OCI-LY7 (cell line): ENCODE data around the gene RNF133. TPM values are rescaled to one million over a fixed set of nuclear protein-coding genes. Genes with fewer than 3 reads are reported as not detected.

Experiments
- BruUV-seq: library from RNA; stranded (reverse); fragments of 400-500 nt; replicated peaks from 2 replicates; lab custom pipeline; 2021; lab: Mats Ljungman, UMichigan
- CTCF ChIA-PET: fragments of 300-600 bp; sonication (Branson Sonifier 250); formaldehyde crosslinking; loops from one replicate; lab custom pipeline; 2022; ENCODE audit warnings: antibody characterized with exemption; ENCODE audit not compliant: unreplicated experiment; lab: Charles Lee
- POLR2A ChIA-PET: fragments of 300-600 bp; sonication (Branson Sonifier 250); formaldehyde crosslinking; loops from one replicate; lab custom pipeline; 2022; ENCODE audit warnings: antibody characterized with exemption; lab: Charles Lee
- DNase-seq: peaks from one replicate; pipeline ENCODE4 v3.0.0-alpha.2; 2015; ENCODE audit warnings: low spot score
- H2AFZ ChIP-seq: fragments of 200-600 bp; sonication (generic), shearing (Covaris generic); 2 replicates; pipeline ENCODE4 v1.6.1; 2014; ENCODE audit warnings: mild to moderate bottlenecking, antibody characterized with exemption, low read length, moderate library complexity
- H3K27ac ChIP-seq: fragments of 200-600 bp; sonication (generic); 2 replicates; pipeline ENCODE4 v1.5.1; 2014; ENCODE audit warnings: mixed run types, low read depth, mild to moderate bottlenecking, moderate library complexity, low read length, inconsistent platforms; ENCODE audit not compliant: poor library complexity, severe bottlenecking
- H3K36me3 ChIP-seq: fragments of 200-600 bp; sonication (generic); 2 replicates; pipeline ENCODE4 v1.6.1; 2014; ENCODE audit warnings: mild to moderate bottlenecking, antibody characterized with exemption, low read length, moderate library complexity, mixed read lengths; ENCODE audit not compliant: insufficient read depth
- H3K4me1 ChIP-seq: fragments of 200-600 bp; sonication (generic); 2 replicates; pipeline ENCODE4 v1.5.1; 2014; ENCODE audit warnings: mild to moderate bottlenecking, low read length; ENCODE audit not compliant: insufficient read depth, poor library complexity, severe bottlenecking
- H3K4me2 ChIP-seq: fragments of 200-600 bp; sonication (generic); 2 replicates; pipeline ENCODE4 v1.6.1; 2014; ENCODE audit warnings: mild to moderate bottlenecking, low read length
- H3K4me3 ChIP-seq: fragments of 200-600 bp; sonication (generic); 2 replicates; pipeline ENCODE4 v1.5.1; 2014; ENCODE audit warnings: mild to moderate bottlenecking, low read depth, low read length; ENCODE audit not compliant: poor library complexity, severe bottlenecking
- H3K79me2 ChIP-seq: fragments of 200-600 bp; sonication (generic); 2 replicates; pipeline ENCODE4 v1.6.1; 2016; ENCODE audit warnings: low read depth, mild to moderate bottlenecking, low read length, moderate library complexity, mixed read lengths; ENCODE audit not compliant: insufficient read depth
- H3K9me2 ChIP-seq: fragments of 200-600 bp; sonication (generic); 2 replicates; pipeline ENCODE4 v1.6.1; 2016; ENCODE audit warnings: mild to moderate bottlenecking, low read length, mixed read lengths; ENCODE audit not compliant: insufficient read depth
- H3K9me3 ChIP-seq: fragments of 200-600 bp; sonication (generic); 2 replicates; pipeline ENCODE4 v1.6.1; 2014; ENCODE audit warnings: mild to moderate bottlenecking, mixed run types, low read length, mixed read lengths
- H4K20me1 ChIP-seq: fragments of 200-600 bp; sonication (generic); 2 replicates; pipeline ENCODE4 v1.6.1; 2014; ENCODE audit warnings: mild to moderate bottlenecking, antibody characterized with exemption, low read length, moderate library complexity, mixed read lengths; ENCODE audit not compliant: insufficient read depth
- CTCF ChIP-seq: fragments of 200-600 bp; sonication (generic); conservative IDR thresholded peaks from 2 replicates; pipeline ENCODE4 v1.5.1; 2014; ENCODE audit warnings: mild to moderate bottlenecking, antibody characterized with exemption, low read length, moderate library complexity, mixed read lengths
- EZH2phosphoT487 ChIP-seq: fragments of 200-600 bp; sonication (generic); IDR thresholded peaks from 2 replicates; pipeline ENCODE4 v1.6.1; 2018; ENCODE audit warnings: low read depth, borderline replicate concordance, mild to moderate bottlenecking, mixed run types, antibody characterized with exemption, low read length, moderate library complexity, mixed read lengths
- intact Hi-C: fragments of 100-400 bp; cut with micrococcal nuclease; formaldehyde crosslinking; loops from one replicate; pipeline ENCODE4 v1.10.0; 2022; ENCODE audit not compliant: unreplicated experiment
- total RNA-seq, 2 experiments: library from RNA; depleted of rRNA in 1 of 2; stranded (reverse); fragments of >200 nt in 1 of 2; shearing (Covaris generic) in 1 of 2; gene quantifications; 2 replicates each; pipeline ENCODE4 v1.2.3, GENCODE V29; 2014 to 2022

RNF133 gene
- total RNA-seq, 2 experiments from 2014 or later: not detected

- H3K27ac ChIP-seq: no peak overlapping the region
- DNase-seq: no peak
- BruUV-seq: no TSS peak
Measured at GRCh38 chr7:122706836-122707235, 7.9 kb upstream of the RNF133 start.

GRCh38 chr7:122702872-122703510 is 4.1 kb upstream of the RNF133 start, which contains the start of gene RNF148:
RNF148 (minus strand) TSS chr7:122702922; CDS start chr7:122702750, 172 bp downstream.
- TF ChIP-seq CTCF (no peak), EZH2phosphoT487 (no peak)
- Histone ChIP-seq H3K9me2 (no peaks in the 10 kb centered on the region), H4K20me1 (no peaks in the 10 kb centered on the region), H3K36me3 (no peaks in the 10 kb centered on the region), H3K4me1 (no peaks in the 10 kb centered on the region), H3K79me2 (no peaks in the 10 kb centered on the region), H3K4me2 (no peak within 1 kb of the TSS), H2AFZ (no peak within 1 kb of the TSS), H3K4me3 (no peak within 1 kb of the TSS), H3K9me3 (no peaks in the 10 kb centered on the region), H3K27ac (no peak within 1 kb of the TSS)
- ChIA-PET POLR2A (interaction anchor here (0.6 kb wide), 1 partner anchor 37 kb away, joined by 3 read pairs; no protein-coding TSS in a partner anchor), CTCF (no interaction called here)
- no TSS peak for BruUV-seq
- DNase-seq: no peak
- intact Hi-C loops: no loop called here

More at GRCh38 chr7:122706836-122707235, 7.9 kb upstream of the RNF133 start:
- no peaks in the 10 kb centered on the region for H4K20me1 ChIP-seq
- H3K36me3 ChIP-seq: no peaks in the 10 kb centered on the region
- no peaks in the 10 kb centered on the region for H3K79me2 ChIP-seq
- H3K9me2 ChIP-seq: no peaks in the 10 kb centered on the region
- H3K9me3 ChIP-seq: no peaks in the 10 kb centered on the region
- no peaks in the 10 kb centered on the region for H3K4me1 ChIP-seq
- intact Hi-C loops: no loop called here
- no peak overlapping the region for H3K4me3 ChIP-seq
- no peak overlapping the region for H3K4me2 ChIP-seq
- no peak for TF ChIP-seq CTCF
- no peak for TF ChIP-seq EZH2phosphoT487
- ChIA-PET CTCF (no interaction called here), POLR2A (interaction anchor here (0.6 kb wide), 1 partner anchor 8 kb away, joined by 3 read pairs; no protein-coding TSS in a partner anchor)
- H2AFZ ChIP-seq: no peak overlapping the region

- no peak overlapping the region for H3K4me2 ChIP-seq
- no peaks in the 10 kb centered on the region for H3K9me2 ChIP-seq
- peaks cover 6% of the 10 kb centered on the region; the same call in 1 of the 2 replicates for H3K9me3 ChIP-seq
- H3K4me3 ChIP-seq: no peak overlapping the region
- no peaks in the 10 kb centered on the region for H3K4me1 ChIP-seq
- no peaks in the 10 kb centered on the region for H3K36me3 ChIP-seq
- no peak for DNase-seq
- POLR2A ChIA-PET: interaction anchor here (1.2 to 1.3 kb wide), 2 partner anchors 20 to 27 kb away, joined by 3 to 4 read pairs; no protein-coding TSS in a partner anchor
- CTCF ChIA-PET: no interaction called here
- H4K20me1 ChIP-seq: no peaks in the 10 kb centered on the region
- TF ChIP-seq EZH2phosphoT487 (no peak), CTCF (no peak)
- no peak overlapping the region for H2AFZ ChIP-seq
- no peak overlapping the region for H3K27ac ChIP-seq
- no peaks in the 10 kb centered on the region for H3K79me2 ChIP-seq
- BruUV-seq: no TSS peak
- intact Hi-C loops: no loop called here
Measured at GRCh38 chr7:122695816-122696215, 3.1 kb downstream of the RNF133 start.
